Measurements from ENCODE around the gene NKX1-1.

NKX1-1 gene

DNA sequence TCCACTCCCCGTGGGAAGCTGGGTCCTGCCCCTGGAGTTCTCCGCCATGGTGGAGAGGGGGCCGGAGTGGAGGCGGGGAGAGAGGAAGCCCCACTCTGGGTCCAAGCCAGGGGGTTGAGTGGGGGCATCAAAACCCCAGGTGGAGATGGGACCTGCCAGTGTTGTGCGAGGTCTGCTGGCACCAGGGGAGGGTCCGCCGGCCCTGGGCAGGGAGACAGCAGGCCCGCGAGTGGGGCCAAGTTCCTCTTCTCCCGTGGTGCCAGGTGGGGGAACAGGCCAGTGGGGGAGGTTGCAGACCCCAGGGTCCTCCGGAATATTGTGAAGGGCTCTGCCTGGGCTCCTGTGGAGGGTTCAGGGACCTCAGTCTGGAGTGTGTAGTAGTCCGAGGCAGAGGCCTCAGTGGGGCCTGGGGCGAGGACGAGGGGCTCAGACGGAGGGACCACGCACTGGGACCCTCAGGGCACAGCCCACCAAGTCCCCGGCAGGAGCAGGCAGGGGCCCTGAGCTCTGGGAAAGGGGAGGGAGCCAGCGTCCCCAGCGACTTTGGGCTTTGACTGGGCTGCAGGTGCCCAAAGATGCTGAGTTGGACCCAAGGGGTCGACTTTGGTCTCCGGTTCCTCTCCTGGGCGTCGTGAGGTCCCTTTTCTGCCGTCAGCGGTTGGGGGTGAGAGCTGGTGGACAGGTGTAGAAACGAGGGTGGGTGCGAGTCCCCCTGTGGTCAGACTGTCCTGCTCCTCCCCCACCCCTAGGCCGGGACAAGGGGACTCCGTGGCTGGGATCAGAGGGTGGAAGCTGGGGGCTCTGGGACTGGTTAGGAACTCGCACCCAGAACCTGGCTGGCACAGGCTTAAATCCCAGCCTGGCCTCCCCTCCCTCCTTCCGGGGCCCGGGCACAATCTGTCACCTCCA, 43.8 kb upstream of the NKX1-1 start:
- TF ChIP-seq, protein P1, sequence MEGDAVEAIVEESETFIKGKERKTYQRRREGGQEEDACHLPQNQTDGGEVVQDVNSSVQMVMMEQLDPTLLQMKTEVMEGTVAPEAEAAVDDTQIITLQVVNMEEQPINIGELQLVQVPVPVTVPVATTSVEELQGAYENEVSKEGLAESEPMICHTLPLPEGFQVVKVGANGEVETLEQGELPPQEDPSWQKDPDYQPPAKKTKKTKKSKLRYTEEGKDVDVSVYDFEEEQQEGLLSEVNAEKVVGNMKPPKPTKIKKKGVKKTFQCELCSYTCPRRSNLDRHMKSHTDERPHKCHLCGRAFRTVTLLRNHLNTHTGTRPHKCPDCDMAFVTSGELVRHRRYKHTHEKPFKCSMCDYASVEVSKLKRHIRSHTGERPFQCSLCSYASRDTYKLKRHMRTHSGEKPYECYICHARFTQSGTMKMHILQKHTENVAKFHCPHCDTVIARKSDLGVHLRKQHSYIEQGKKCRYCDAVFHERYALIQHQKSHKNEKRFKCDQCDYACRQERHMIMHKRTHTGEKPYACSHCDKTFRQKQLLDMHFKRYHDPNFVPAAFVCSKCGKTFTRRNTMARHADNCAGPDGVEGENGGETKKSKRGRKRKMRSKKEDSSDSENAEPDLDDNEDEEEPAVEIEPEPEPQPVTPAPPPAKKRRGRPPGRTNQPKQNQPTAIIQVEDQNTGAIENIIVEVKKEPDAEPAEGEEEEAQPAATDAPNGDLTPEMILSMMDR (IDR thresholded peaks at IDR 0.05; ENCODE audit: low read depth, low read length) = no peak
- no peaks in the 10 kb centered on the region for H3K9me3 ChIP-seq
- no peaks in the 10 kb centered on the region for H3K36me3 ChIP-seq
- H3K4me1 ChIP-seq = no peaks in the 10 kb centered on the region
- no peaks in the 10 kb centered on the region for H3K27me3 ChIP-seq
- H3K4me3 ChIP-seq (ENCODE audit: low read depth, low read length) = no peak overlapping the region
- DNase-seq = no peak

DNA sequence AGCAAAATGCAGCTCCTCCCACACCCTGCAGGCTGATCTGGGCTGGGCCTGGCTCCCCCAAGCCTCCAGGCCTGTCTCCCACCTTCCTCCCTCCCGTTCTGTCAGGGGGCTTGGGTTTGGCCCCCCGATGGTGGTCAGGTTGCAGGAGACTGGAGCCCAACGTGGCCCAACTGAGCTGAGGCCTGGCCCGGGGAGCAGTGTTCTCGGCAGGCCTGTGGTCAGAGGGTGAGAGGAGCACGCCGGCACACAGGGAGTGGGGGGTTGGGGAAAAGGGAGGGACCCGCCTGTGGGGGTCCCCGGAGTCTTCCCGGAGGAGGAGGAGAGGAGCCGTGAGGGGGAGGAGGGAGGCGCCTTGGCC, 43.2 kb upstream of the NKX1-1 start:
- TF ChIP-seq, protein P1 (IDR thresholded peaks at IDR 0.05; ENCODE audit: low read depth, low read length) = no peak
- no peak for DNase-seq
- H3K9me3 ChIP-seq = no peaks in the 10 kb centered on the region
- H3K4me3 ChIP-seq (ENCODE audit: low read depth, low read length) = no peak overlapping the region
- no peaks in the 10 kb centered on the region for H3K4me1 ChIP-seq
- H3K36me3 ChIP-seq = no peaks in the 10 kb centered on the region
- H3K27me3 ChIP-seq = no peaks in the 10 kb centered on the region

DNA sequence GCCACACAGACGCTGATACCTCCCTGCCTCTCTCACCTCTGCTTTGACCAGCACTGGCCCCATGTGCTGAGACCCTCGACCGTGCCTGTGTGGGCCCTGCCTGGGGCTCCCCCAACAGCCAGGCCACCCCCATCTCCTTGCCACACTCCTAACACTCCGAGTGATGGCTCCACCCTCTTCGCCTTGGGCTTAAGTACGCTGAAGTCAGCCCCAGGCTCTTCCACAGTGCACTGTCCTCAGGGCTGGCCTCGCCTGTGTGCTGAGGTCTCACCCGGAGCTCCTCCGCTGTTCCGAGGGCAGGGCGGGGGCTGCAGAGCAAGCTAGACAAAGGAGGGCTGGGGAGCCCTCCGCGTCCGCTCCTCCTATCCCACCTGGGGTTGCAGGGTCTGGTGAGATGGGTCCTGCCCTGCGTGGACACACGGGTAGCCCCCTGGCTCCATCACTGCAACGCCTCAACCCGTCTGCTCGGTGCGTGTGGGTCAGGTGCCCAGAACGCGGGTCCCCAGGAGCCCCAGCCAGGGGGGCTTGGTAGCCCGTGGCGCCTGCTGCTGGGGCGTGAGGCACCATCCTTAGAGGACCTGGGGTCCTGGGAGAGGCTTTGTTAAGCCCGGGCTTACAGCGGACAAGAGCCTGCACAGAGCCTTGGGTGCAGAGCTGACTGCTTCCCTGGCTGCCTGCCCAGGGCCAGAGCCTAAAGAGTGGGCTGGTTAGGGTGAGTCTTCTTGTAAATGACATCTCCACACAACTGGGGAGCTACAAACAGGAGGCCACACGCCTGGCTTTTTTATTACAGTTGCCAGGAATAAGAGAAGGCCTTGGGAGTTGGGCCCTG, 42.6 kb upstream of the NKX1-1 start:
- H3K9me3 ChIP-seq = no peaks in the 10 kb centered on the region
- DNase-seq = no peak
- no peaks in the 10 kb centered on the region for H3K4me1 ChIP-seq
- H3K4me3 ChIP-seq (ENCODE audit: low read depth, low read length) = no peak overlapping the region
- TF ChIP-seq, protein P1 (IDR thresholded peaks at IDR 0.05; ENCODE audit: low read depth, low read length) = no peak
- no peaks in the 10 kb centered on the region for H3K27me3 ChIP-seq
- no peaks in the 10 kb centered on the region for H3K36me3 ChIP-seq

DNA sequence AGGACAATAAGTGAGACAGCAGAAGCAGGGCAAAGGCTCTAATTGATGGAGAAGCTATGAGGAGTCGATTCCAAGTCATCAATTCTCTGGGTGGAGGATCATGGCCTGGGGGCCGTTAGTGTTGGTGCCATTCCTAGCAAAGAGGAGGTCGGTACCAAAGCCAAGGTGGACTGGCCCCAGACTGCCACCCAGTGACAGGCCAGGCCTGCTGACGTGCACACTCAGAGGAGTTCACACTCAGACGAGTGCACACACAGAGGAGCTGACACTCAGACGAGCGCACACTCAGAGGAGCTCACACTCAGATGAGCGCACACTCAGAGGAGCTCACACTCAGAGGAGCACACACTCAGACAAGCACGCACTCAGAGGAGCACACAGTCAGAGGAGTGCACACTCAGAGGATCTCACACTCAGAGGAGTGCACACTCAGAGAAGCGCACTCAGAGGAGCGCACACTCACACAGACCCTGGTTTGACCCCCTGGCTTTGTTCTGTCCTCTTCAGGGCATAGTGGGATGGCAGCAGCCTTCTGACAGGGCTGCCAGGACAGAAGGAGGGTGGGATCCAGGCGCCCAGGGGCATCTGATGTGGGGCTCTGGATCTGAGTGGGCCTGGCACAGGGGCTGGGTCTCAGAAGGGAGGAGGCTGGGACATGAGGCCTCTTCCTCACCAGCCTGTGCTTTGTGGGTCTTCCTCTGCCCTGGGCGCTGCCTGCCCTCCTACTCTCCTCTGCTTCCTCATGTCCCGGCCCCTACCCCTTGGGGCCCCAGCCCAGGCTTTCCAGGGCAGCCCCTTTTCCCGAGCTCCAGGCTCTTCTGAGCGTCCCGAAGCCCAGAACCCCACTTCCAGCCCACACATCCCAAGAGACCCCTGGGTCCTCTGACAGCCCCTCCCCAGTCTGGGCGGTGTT, 41.7 kb upstream of the NKX1-1 start:
- no peak for DNase-seq
- Histone ChIP-seq H3K27me3 (no peaks in the 10 kb centered on the region), H3K9me3 (no peaks in the 10 kb centered on the region), H3K36me3 (no peaks in the 10 kb centered on the region), H3K4me1 (no peaks in the 10 kb centered on the region), H3K4me3 (ENCODE audit: low read depth, low read length) (no peak overlapping the region)
- TF ChIP-seq, protein P1 (IDR thresholded peaks at IDR 0.05; ENCODE audit: low read depth, low read length) = no peak

DNA sequence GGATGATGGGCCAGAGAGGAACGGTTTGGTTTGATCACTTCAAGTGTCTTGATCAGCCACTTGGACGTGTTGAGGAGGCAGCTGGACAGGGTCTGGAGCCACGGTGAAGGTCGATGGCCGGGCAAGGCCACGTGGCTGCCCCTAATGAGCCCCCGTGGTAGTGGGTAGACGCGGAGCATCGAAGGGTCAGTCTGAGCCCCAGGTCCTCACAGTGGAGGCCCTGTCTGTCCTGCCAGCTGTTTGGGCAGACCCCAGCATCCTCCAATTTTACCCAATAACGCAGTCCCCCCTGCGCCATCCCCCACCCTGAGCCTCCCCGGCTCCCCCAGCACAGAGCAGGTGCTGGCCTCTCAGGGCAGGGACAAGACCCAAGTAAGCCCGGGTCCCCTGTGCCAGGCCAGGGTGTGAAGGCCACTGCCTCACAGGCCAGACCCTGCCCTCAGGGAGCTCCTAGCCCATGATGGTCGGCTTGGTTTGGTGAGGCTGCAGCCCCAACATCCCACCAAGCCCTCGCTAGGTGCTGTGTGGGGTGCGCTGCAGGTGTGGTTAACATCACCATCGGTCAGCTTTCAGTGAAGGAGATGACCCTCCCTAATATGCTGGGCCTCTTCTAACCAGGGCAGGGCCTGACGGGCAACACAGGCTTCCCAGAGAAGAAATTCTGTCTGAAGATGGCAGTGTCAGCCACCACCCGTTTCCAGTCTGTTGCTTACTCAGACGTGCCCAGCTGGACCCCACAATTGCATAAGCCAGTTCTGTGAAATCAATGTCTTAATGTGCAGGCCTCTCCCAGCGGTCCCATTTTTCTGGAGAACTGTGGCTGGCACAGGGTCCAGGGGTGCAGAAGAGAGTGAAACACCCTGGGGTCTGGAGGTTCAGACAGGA, 40.5 kb upstream of the NKX1-1 start:
- Histone ChIP-seq H3K36me3 (no peaks in the 10 kb centered on the region), H3K4me1 (no peaks in the 10 kb centered on the region), H3K4me3 (ENCODE audit: low read depth, low read length) (no peak overlapping the region), H3K9me3 (no peaks in the 10 kb centered on the region), H3K27me3 (no peaks in the 10 kb centered on the region)
- DNase-seq = no peak
- TF ChIP-seq, protein P1 (IDR thresholded peaks at IDR 0.05; ENCODE audit: low read depth, low read length) = no peak
